Erythroblast (primary cell): ENCODE results near the gene WASF3.

Experiments used
- GATA1 ChIP-seq: IDR thresholded peaks from 2 replicates; pipeline ENCODE4 v1.6.1; 2011; ENCODE audit warnings: low read depth, mild to moderate bottlenecking, control low read depth, low read length, moderate library complexity
- POLR2A ChIP-seq: IDR thresholded peaks from 2 replicates; pipeline ENCODE4 v1.6.1; 2011; ENCODE audit warnings: mild to moderate bottlenecking, low read length

DNA sequence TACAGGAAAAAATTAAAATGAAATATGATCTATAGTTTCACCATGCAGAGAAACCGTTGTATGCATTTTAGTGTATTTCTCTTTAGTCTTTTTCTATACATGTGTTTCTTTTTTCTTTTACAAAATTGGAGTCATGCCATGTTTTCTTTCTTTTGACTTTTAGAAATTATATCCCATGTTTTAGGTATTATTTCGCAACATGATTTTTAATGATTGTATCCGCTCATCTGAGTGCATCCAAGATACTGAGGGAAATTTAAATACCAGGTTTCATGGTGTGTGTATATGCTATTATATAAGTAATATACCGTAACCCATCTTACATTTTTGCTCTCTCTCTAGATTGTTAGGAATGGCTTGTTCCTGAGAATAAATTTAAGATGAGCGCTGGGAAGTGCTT is 120.8 kb downstream of the WASF3 start:
- TF ChIP-seq POLR2A (no peak), GATA1 (no peak)
